ENCODE data around the gene EXTL2. TPM values are rescaled to one million over a fixed set of nuclear protein-coding genes. Genes with fewer than 3 reads are reported as not detected.
"Not testable (repeated sequence)": the region's sequence is repeated elsewhere in the genome, so short reads cannot be mapped to it uniquely, and the experiment has no call there.

Gene EXTL2
- total and polyA plus RNA-seq, 10 of the 15 experiments (the other 5 are each of a cell fraction or from before 2014, with no cell fraction given), result 10.2 to 51.1 (median 16.2) TPM

GRCh38 chr1:100855116-100855515 is 39.5 kb downstream of the EXTL2 start:
- H2AFZ ChIP-seq (ENCODE audit: control insufficient read depth, low read depth, low read length); H3K4me2 ChIP-seq (ENCODE audit: control insufficient read depth, insufficient read depth); H3K36me3 ChIP-seq (ENCODE audit: control insufficient read depth in 2 of 2, insufficient read depth in 2 of 2, low read length in 1 of 2); H3K27me3 ChIP-seq (replicated peaks in 1 of 2; ENCODE audit: control insufficient read depth in 2 of 2, insufficient read depth in 2 of 2, low read length in 1 of 2); ATAC-seq; H3K79me2 ChIP-seq (ENCODE audit: control insufficient read depth, insufficient read depth, low read length); DNase-seq (ENCODE audit: low read depth, low spot score); intact Hi-C loops (cut with micrococcal nuclease; ENCODE audit: unreplicated experiment); H3K9me3 ChIP-seq (replicated peaks; ENCODE audit: control insufficient read depth, insufficient read depth, low read length); BruUV-seq (replicated peaks); H3K27ac ChIP-seq (ENCODE audit: control insufficient read depth, insufficient read depth); POLR2A ChIA-PET; H4K20me1 ChIP-seq (ENCODE audit: control insufficient read depth, insufficient read depth); FAIRE-seq; H3K4me1 ChIP-seq (ENCODE audit: control insufficient read depth, insufficient read depth, low read length); H3K4me3 ChIP-seq; H3K9ac ChIP-seq (ENCODE audit: control insufficient read depth, insufficient read depth, low read length): not testable (repeated sequence)
- ChIA-PET SMC1A (ENCODE audit: uncharacterized antibody, unreplicated experiment) (interaction anchor here (1.0 to 2.2 kb wide), 3 partner anchors 12 to 391 kb away, joined by 3 to 9 read pairs (median 5); no protein-coding TSS in a partner anchor), CTCF (interaction anchor here (1.9 kb wide), 1 partner anchor 13 kb away, joined by 10 read pairs; no protein-coding TSS in a partner anchor), RAD21 (ENCODE audit: unreplicated experiment) (interaction anchor here (2.1 kb wide), 1 partner anchor 14 kb away, joined by 7 read pairs; no protein-coding TSS in a partner anchor)
- in situ Hi-C loops (cut with MboI), result loop anchor here (25.0 kb wide), 1 partner anchor 1668 kb away; no protein-coding TSS in a partner anchor

GRCh38 chr1:100852976-100853375 is 41.7 kb downstream of the EXTL2 start:
- H3K79me2 ChIP-seq (ENCODE audit: control insufficient read depth, insufficient read depth, low read length), result no peaks in the 10 kb centered on the region
- H3K27ac ChIP-seq (ENCODE audit: control insufficient read depth, insufficient read depth), result no peak overlapping the region
- H3K4me3 ChIP-seq, result no peak overlapping the region
- no peaks in the 10 kb centered on the region for H4K20me1 ChIP-seq (ENCODE audit: control insufficient read depth, insufficient read depth)
- ChIA-PET CTCF (no interaction called here), RAD21 (ENCODE audit: unreplicated experiment) (no interaction called here), SMC1A (ENCODE audit: uncharacterized antibody, unreplicated experiment) (interaction anchor here (1.0 kb wide), 1 partner anchor 16 kb away, joined by 4 read pairs; no protein-coding TSS in a partner anchor), POLR2A (no interaction called here)
- H3K4me1 ChIP-seq (ENCODE audit: control insufficient read depth, insufficient read depth, low read length), result no peaks in the 10 kb centered on the region
- ATAC-seq (no peak), DNase-seq (ENCODE audit: low read depth, low spot score) (no peak), FAIRE-seq (no peak)
- H3K27me3 ChIP-seq (replicated peaks in 1 of 2; ENCODE audit: control insufficient read depth in 2 of 2, insufficient read depth in 2 of 2, low read length in 1 of 2), result no peaks in the 10 kb centered on the region
- TF ChIP-seq HSF1 (IDR thresholded peaks at IDR 0.05; ENCODE audit: low read depth, low read length), result no peak
- no peak for TF ChIP-seq PAX8 (IDR thresholded peaks at IDR 0.05)
- no peak for TF ChIP-seq CBX3 (IDR thresholded peaks at IDR 0.05; ENCODE audit: borderline replicate concordance, low read depth)
- TF ChIP-seq, protein P1, sequence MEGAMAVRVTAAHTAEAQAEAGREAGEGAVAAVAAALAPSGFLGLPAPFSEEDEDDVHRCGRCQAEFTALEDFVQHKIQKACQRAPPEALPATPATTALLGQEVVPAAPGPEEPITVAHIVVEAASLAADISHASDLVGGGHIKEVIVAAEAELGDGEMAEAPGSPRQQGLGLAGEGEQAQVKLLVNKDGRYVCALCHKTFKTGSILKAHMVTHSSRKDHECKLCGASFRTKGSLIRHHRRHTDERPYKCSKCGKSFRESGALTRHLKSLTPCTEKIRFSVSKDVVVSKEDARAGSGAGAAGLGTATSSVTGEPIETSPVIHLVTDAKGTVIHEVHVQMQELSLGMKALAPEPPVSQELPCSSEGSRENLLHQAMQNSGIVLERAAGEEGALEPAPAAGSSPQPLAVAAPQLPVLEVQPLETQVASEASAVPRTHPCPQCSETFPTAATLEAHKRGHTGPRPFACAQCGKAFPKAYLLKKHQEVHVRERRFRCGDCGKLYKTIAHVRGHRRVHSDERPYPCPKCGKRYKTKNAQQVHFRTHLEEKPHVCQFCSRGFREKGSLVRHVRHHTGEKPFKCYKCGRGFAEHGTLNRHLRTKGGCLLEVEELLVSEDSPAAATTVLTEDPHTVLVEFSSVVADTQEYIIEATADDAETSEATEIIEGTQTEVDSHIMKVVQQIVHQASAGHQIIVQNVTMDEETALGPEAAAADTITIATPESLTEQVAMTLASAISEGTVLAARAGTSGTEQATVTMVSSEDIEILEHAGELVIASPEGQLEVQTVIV (IDR thresholded peaks at IDR 0.05; ENCODE audit: borderline replicate concordance, partially characterized antibody), result no peak
- TF ChIP-seq EGR1 (IDR thresholded peaks at IDR 0.05; ENCODE audit: borderline replicate concordance in 1 of 2, low read depth in 2 of 2, low read length in 2 of 2), result no peak
- TF ChIP-seq LARP7 (IDR thresholded peaks at IDR 0.05), result no peak
- H3K9ac ChIP-seq (ENCODE audit: control insufficient read depth, insufficient read depth, low read length), result no peak overlapping the region
- no peak overlapping the region for H3K4me2 ChIP-seq (ENCODE audit: control insufficient read depth, insufficient read depth)
- intact Hi-C loops (cut with micrococcal nuclease; ENCODE audit: unreplicated experiment), result no loop called here
- no peak overlapping the region for H2AFZ ChIP-seq (ENCODE audit: control insufficient read depth, low read depth, low read length)
- H3K36me3 ChIP-seq (ENCODE audit: control insufficient read depth in 2 of 2, insufficient read depth in 2 of 2, low read length in 1 of 2), result no peaks in the 10 kb centered on the region
- no TSS peak for BruUV-seq (replicated peaks)
- H3K9me3 ChIP-seq (replicated peaks; ENCODE audit: control insufficient read depth, insufficient read depth, low read length), result no peaks in the 10 kb centered on the region
- 63% methylated on average over 3 of the region's 3 CpGs for WGBS (ENCODE audit: insufficient coverage, insufficient replicate concordance, low lambda C conversion rate, missing lambda C conversion rate)
- in situ Hi-C loops (cut with MboI), result loop anchor here (25.0 kb wide), 1 partner anchor 1666 kb away; no protein-coding TSS in a partner anchor
